Measurements from ENCODE around the gene C1QTNF5. TPM values are rescaled to one million over a fixed set of nuclear protein-coding genes. Genes with fewer than 3 reads are reported as not detected.

C1QTNF5 gene
- total RNA-seq, 1 experiment from 2014 or later: not detected

GRCh38 chr11:119359365-119360214, 18.9 kb upstream of the C1QTNF5 start:
- H3K4me1 ChIP-seq (ENCODE audit: control insufficient read depth in 1 of 2, insufficient read depth in 2 of 2, low read length in 2 of 2): peaks cover 26 to 50% of the 10 kb centered on the region in 2 experiments

More at GRCh38 chr11:119359365-119360214, 18.9 kb upstream of the C1QTNF5 start:
- ChIA-PET CTCF (interaction anchor here (3.7 kb wide), 1 partner anchor 15 kb away, joined by 15 read pairs; no protein-coding TSS in a partner anchor), RAD21 (ENCODE audit: low non-redundant PET in 1 of 2, low total read pairs in 2 of 2, uncharacterized antibody in 2 of 2, unreplicated experiment in 2 of 2) (no interaction called here), POLR2A (no interaction called here)
- no peaks in the 10 kb centered on the region for H3K9me3 ChIP-seq (ENCODE audit: control insufficient read depth in 1 of 2, insufficient read depth in 1 of 2, low read depth in 1 of 2, low read length in 2 of 2)
- no peak overlapping the region for H3K27ac ChIP-seq (ENCODE audit: low read depth, low read length)
- no peak overlapping the region for H3K4me2 ChIP-seq (ENCODE audit: low read length)
- ATAC-seq: no peak
- H3K27me3 ChIP-seq (ENCODE audit: insufficient read depth, low read length): peaks cover 4% of the 10 kb centered on the region; the same call in 1 of the 2 replicates
- H3K36me3 ChIP-seq (ENCODE audit: control insufficient read depth in 1 of 2, insufficient read depth in 2 of 2, low read length in 2 of 2): peaks cover 0 to 6% of the 10 kb centered on the region in 2 experiments; a peak in 1 of 4 replicates
- no peak for TF ChIP-seq SIN3A (IDR thresholded peaks at IDR 0.05; ENCODE audit: low read depth)
- TF ChIP-seq SRF (IDR thresholded peaks at IDR 0.05; ENCODE audit: low read depth): no peak
- TF ChIP-seq RAD21 (IDR thresholded peaks at IDR 0.05; ENCODE audit: low read depth): no peak
- no peak for TF ChIP-seq TCF7L2 (IDR thresholded peaks at IDR 0.05; ENCODE audit: borderline replicate concordance, extremely low read depth, insufficient read depth, insufficient read length)
- TF ChIP-seq EGR1 (IDR thresholded peaks at IDR 0.05; ENCODE audit: low read depth): no peak
- TF ChIP-seq CBX3 (IDR thresholded peaks at IDR 0.05; ENCODE audit: low read depth): no peak
- TF ChIP-seq POLR2A (IDR thresholded peaks at IDR 0.05; ENCODE audit: borderline replicate concordance, extremely low read depth, insufficient read depth, insufficient read length): no peak
- TF ChIP-seq FOSL1 (IDR thresholded peaks at IDR 0.05; ENCODE audit: low read depth): no peak
- TF ChIP-seq EZH2phosphoT487 (IDR thresholded peaks at IDR 0.05; ENCODE audit: borderline replicate concordance): no peak
- no peak for TF ChIP-seq YY1 (IDR thresholded peaks at IDR 0.05; ENCODE audit: extremely low read depth, insufficient replicate concordance, low read depth, low read length)
- TF ChIP-seq CTCF (IDR thresholded peaks at IDR 0.05 in 2 of 3, conservative IDR thresholded peaks at IDR 0.05 in 1 of 3; ENCODE audit: borderline replicate concordance in 1 of 3, insufficient read depth in 1 of 3, low read depth in 2 of 3, low read length in 2 of 3): no peak
- TF ChIP-seq, protein P1, sequence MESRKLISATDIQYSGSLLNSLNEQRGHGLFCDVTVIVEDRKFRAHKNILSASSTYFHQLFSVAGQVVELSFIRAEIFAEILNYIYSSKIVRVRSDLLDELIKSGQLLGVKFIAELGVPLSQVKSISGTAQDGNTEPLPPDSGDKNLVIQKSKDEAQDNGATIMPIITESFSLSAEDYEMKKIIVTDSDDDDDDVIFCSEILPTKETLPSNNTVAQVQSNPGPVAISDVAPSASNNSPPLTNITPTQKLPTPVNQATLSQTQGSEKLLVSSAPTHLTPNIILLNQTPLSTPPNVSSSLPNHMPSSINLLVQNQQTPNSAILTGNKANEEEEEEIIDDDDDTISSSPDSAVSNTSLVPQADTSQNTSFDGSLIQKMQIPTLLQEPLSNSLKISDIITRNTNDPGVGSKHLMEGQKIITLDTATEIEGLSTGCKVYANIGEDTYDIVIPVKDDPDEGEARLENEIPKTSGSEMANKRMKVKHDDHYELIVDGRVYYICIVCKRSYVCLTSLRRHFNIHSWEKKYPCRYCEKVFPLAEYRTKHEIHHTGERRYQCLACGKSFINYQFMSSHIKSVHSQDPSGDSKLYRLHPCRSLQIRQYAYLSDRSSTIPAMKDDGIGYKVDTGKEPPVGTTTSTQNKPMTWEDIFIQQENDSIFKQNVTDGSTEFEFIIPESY (IDR thresholded peaks at IDR 0.05; ENCODE audit: extremely low read depth, insufficient replicate concordance, low read length): no peak
- no peak for TF ChIP-seq ATF3 (IDR thresholded peaks at IDR 0.05)
- TF ChIP-seq REST (IDR thresholded peaks at IDR 0.05; ENCODE audit: low read depth): no peak
- no peak for TF ChIP-seq ZNF274 (IDR thresholded peaks at IDR 0.05; ENCODE audit: low read depth, low read length)
- TF ChIP-seq, protein P2, sequence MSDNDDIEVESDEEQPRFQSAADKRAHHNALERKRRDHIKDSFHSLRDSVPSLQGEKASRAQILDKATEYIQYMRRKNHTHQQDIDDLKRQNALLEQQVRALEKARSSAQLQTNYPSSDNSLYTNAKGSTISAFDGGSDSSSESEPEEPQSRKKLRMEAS (IDR thresholded peaks at IDR 0.05): no peak
- H2AFZ ChIP-seq (ENCODE audit: low read depth, low read length, poor library complexity, severe bottlenecking): no peak overlapping the region
- no TSS peak for BruUV-seq (replicated peaks)
- no peaks in the 10 kb centered on the region for H3K9me2 ChIP-seq (ENCODE audit: insufficient read depth)
- intact Hi-C loops (cut with micrococcal nuclease): no loop called here
- H4K20me1 ChIP-seq (ENCODE audit: insufficient read depth): no peaks in the 10 kb centered on the region
- H3K4me3 ChIP-seq (replicated peaks in 1 of 2; ENCODE audit: low read depth in 1 of 2, low read length in 2 of 2): no peak overlapping the region
- DNase-seq (ENCODE audit: low read depth, low spot score): no peak
- H3K9ac ChIP-seq (ENCODE audit: low read length): no peak overlapping the region
- H3K79me2 ChIP-seq (ENCODE audit: insufficient read depth, low read length): no peaks in the 10 kb centered on the region
